ENCODE measurements around the gene ELF1.

DNA sequence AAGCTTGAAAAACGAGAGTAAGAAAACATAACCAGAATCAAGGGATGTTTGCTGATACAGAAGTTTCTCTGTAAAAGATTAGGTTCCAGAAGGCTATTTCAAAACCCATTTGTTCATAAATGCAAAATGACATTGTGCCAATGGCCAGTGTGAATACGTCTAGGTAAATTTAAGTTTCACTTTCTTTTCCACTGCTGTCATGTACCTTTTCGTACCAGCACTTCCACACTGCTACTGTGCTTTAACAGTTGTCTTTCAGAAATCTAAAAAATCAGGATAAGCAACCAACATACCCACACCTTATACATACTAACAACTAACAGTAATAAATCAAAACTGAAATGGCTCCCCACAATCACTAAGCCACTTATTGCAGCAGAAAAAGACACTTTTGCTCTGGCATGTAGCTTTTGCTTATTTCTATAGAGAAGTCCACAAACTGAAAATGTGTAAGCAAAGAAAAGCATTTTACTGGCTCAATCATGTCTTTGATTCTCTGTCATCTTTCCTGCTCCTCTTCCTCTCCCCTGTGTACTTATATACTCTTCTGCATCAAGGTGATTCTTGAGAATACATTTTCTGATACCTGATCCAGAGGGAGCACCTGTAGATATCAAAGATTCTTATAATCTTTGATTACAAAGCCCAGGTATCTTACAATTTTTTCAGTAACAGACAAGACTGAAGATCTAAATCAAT lies 34.3 kb downstream of the ELF1 start:
- TF ChIP-seq POLR2AphosphoS5 (IDR thresholded peaks at IDR 0.05; ENCODE audit: borderline replicate concordance, low read depth, low read length) (no peak), EZH2 (IDR thresholded peaks at IDR 0.05) (no peak), FOXP2 (optimal IDR thresholded peaks at IDR 0.05; ENCODE audit: control extremely low read depth, extremely low read length, insufficient read depth) (no peak)
